H9 (cell line): Measurements from ENCODE around the gene HOXD4. TPM values are rescaled to one million over a fixed set of nuclear protein-coding genes. Genes with fewer than 3 reads are reported as not detected.

Source experiments
- DNase-seq: peaks from one replicate; pipeline ENCODE4 v3.0.0-alpha.2; 2017
- H2AFZ ChIP-seq: one replicate; pipeline ENCODE4 v1.6.1; 2013; ENCODE audit warnings: mild to moderate bottlenecking, low read length, control low read depth, moderate library complexity
- H2AK5ac ChIP-seq: 2 replicates; pipeline ENCODE4 v1.6.1; 2013; ENCODE audit warnings: low read length, control low read depth, mixed read lengths; ENCODE audit not compliant: insufficient read length
- H2BK120ac ChIP-seq: one replicate; pipeline ENCODE4 v1.6.1; 2013; ENCODE audit warnings: low read depth, mild to moderate bottlenecking, low read length, control low read depth, inconsistent platforms; ENCODE audit not compliant: poor library complexity, severe bottlenecking
- H2BK12ac ChIP-seq: 2 replicates; pipeline ENCODE4 v1.6.1; 2013; ENCODE audit warnings: low read length, control low read depth, mixed read lengths, low read depth; ENCODE audit not compliant: insufficient read length
- H2BK15ac ChIP-seq: 2 replicates; pipeline ENCODE4 v1.6.1; 2013; ENCODE audit warnings: low read depth, low read length, control low read depth
- H2BK20ac ChIP-seq: one replicate; pipeline ENCODE4 v1.6.1; 2013; ENCODE audit warnings: low read depth, mild to moderate bottlenecking, low read length, control low read depth, inconsistent platforms; ENCODE audit not compliant: poor library complexity, severe bottlenecking
- H2BK5ac ChIP-seq: 2 replicates; pipeline ENCODE4 v1.6.1; 2013; ENCODE audit warnings: low read length, control low read depth, mixed read lengths; ENCODE audit not compliant: insufficient read length
- H3K14ac ChIP-seq: 2 replicates; pipeline ENCODE4 v1.6.1; 2013; ENCODE audit warnings: low read length, control low read depth; ENCODE audit not compliant: insufficient read depth
- H3K18ac ChIP-seq: 2 replicates; pipeline ENCODE4 v1.6.1; 2013; ENCODE audit warnings: low read depth, mild to moderate bottlenecking, mixed read lengths, low read length, control low read depth; ENCODE audit not compliant: insufficient read length
- H3K23ac ChIP-seq: 2 replicates; pipeline ENCODE4 v1.6.1; 2013; ENCODE audit warnings: low read length, control low read depth, mixed read lengths, low read depth; ENCODE audit not compliant: insufficient read length
- H3K23me2 ChIP-seq: 2 replicates; pipeline ENCODE4 v1.6.1; 2013; ENCODE audit warnings: low read depth, mild to moderate bottlenecking, mixed read lengths, low read length, control low read depth; ENCODE audit not compliant: insufficient read length, poor library complexity, severe bottlenecking
- H3K27ac ChIP-seq: 2 replicates; pipeline ENCODE4 v1.5.1; 2013; ENCODE audit warnings: low read length, control low read depth, mixed read lengths, low read depth; ENCODE audit not compliant: insufficient read length
- H3K27me3 ChIP-seq: 2 replicates; pipeline ENCODE4 v1.6.1; 2013; ENCODE audit warnings: low read length, control low read depth, inconsistent platforms; ENCODE audit not compliant: insufficient read depth
- H3K4ac ChIP-seq: 2 replicates; pipeline ENCODE4 v1.6.1; 2013; ENCODE audit warnings: low read depth, mild to moderate bottlenecking, control low read depth, inconsistent platforms, low read length, moderate library complexity
- H3K4me1 ChIP-seq: 2 replicates; pipeline ENCODE4 v1.6.1; 2013; ENCODE audit warnings: low read length, control low read depth, inconsistent platforms; ENCODE audit not compliant: insufficient read depth
- H3K4me2 ChIP-seq: 2 replicates; pipeline ENCODE4 v1.6.1; 2013; ENCODE audit warnings: low read length, control low read depth, mixed read lengths; ENCODE audit not compliant: insufficient read length, insufficient read depth
- H3K56ac ChIP-seq: 2 replicates; pipeline ENCODE4 v1.6.1; 2013; ENCODE audit warnings: low read depth, mild to moderate bottlenecking, mixed read lengths, low read length, control low read depth; ENCODE audit not compliant: insufficient read length
- H3K79me1 ChIP-seq: 2 replicates; pipeline ENCODE4 v1.6.1; 2013; ENCODE audit warnings: low read depth, mild to moderate bottlenecking, moderate library complexity, low read length, control low read depth, inconsistent platforms; ENCODE audit not compliant: insufficient read depth, poor library complexity, severe bottlenecking
- H3K79me2 ChIP-seq: 2 replicates; pipeline ENCODE4 v1.6.1; 2013; ENCODE audit warnings: low read length, control low read depth, inconsistent platforms; ENCODE audit not compliant: insufficient read depth
- H3K9ac ChIP-seq: 2 replicates; pipeline ENCODE4 v1.6.1; 2013; ENCODE audit warnings: low read length, control low read depth, mixed read lengths; ENCODE audit not compliant: insufficient read length; ENCODE audit errors: extremely low read depth
- H3K9me3 ChIP-seq: one replicate; pipeline ENCODE4 v1.6.1; 2013; ENCODE audit warnings: low read depth, low read length, inconsistent platforms; ENCODE audit not compliant: control insufficient read depth
- H3T11ph ChIP-seq: one replicate; pipeline ENCODE4 v1.6.1; 2013; ENCODE audit warnings: mild to moderate bottlenecking, low read length, control low read depth, inconsistent platforms
- H4K20me1 ChIP-seq: one replicate; pipeline ENCODE4 v1.6.1; 2013; ENCODE audit not compliant: control insufficient read depth, insufficient read length, insufficient read depth
- H4K5ac ChIP-seq: 2 replicates; pipeline ENCODE4 v1.6.1; 2013; ENCODE audit warnings: low read depth, mild to moderate bottlenecking, mixed read lengths, low read length, control low read depth; ENCODE audit not compliant: insufficient read length
- H4K8ac ChIP-seq: replicated peaks from 2 replicates; pipeline ENCODE4 v1.6.1; 2013; ENCODE audit warnings: low read length, control low read depth, mixed read lengths, low read depth; ENCODE audit not compliant: insufficient read length
- H4K91ac ChIP-seq: 2 replicates; pipeline ENCODE4 v1.6.1; 2013; ENCODE audit warnings: low read depth, mild to moderate bottlenecking, moderate library complexity, mixed read lengths, low read length, control low read depth; ENCODE audit not compliant: insufficient read length
- H3K27ac Mint-ChIP-seq, 3 experiments: 2 replicates in 2 of 3; 3 replicates in 1 of 3; pipeline ENCODE4 v1.8.0; 2020 to 2021; ENCODE audit warnings: mixed read lengths in 3 of 3, mild to moderate bottlenecking in 1 of 3, moderate library complexity in 1 of 3
- H3K27me3 Mint-ChIP-seq: 2 replicates; pipeline ENCODE4 v1.8.0; 2021; ENCODE audit warnings: low read depth, mild to moderate bottlenecking, moderate library complexity, mixed read lengths
- H3K36me3 Mint-ChIP-seq, 3 experiments: 2 replicates in 2 of 3; 3 replicates in 1 of 3; pipeline ENCODE4 v1.8.0; 2020 to 2021; ENCODE audit warnings: low read depth in 3 of 3, mixed read lengths in 3 of 3; ENCODE audit not compliant: insufficient read depth in 1 of 3
- H3K4me1 Mint-ChIP-seq, 2 experiments: 2 replicates each; pipeline ENCODE4 v1.8.0; 2020; ENCODE audit warnings: mixed read lengths in 2 of 2
- H3K4me3 Mint-ChIP-seq, 2 experiments: 2 replicates in 1 of 2; 3 replicates in 1 of 2; pipeline ENCODE4 v1.8.0; 2020 to 2021; ENCODE audit warnings: mild to moderate bottlenecking in 2 of 2, mixed read lengths in 2 of 2, moderate library complexity in 1 of 2
- H3K9me3 Mint-ChIP-seq, 2 experiments: 2 replicates in 1 of 2; 3 replicates in 1 of 2; pipeline ENCODE4 v1.8.0; 2020; ENCODE audit warnings: mild to moderate bottlenecking in 2 of 2, mixed read lengths in 2 of 2, moderate library complexity in 1 of 2
- WGBS: extraction: QIAGEN DNeasy Blood & Tissue Kit; methylation state at CpG from one replicate; pipeline ENCODE4 v1.1.7; 2013; ENCODE audit warnings: missing lambda C conversion rate, low lambda C conversion rate, mixed read lengths; ENCODE audit not compliant: insufficient read length; ENCODE audit errors: extremely low coverage; 5-methylcytosine and 5-hydroxymethylcytosine counted together
- total RNA-seq: library from RNA; stranded (reverse); gene quantifications from 2 replicates; pipeline ENCODE4 v1.2.1, GENCODE V29; 2021
- TF ChIP-seq, protein P1 (sequence below): fragments of 200-600 bp; sonication (generic); conservative IDR thresholded peaks from 3 replicates; pipeline ENCODE4 v1.8.0; 2021; ENCODE audit warnings: antibody characterized with exemption, mild to moderate bottlenecking

The HOXD4 gene
- total RNA-seq, 1 experiment from 2014 or later: not detected

DNA sequence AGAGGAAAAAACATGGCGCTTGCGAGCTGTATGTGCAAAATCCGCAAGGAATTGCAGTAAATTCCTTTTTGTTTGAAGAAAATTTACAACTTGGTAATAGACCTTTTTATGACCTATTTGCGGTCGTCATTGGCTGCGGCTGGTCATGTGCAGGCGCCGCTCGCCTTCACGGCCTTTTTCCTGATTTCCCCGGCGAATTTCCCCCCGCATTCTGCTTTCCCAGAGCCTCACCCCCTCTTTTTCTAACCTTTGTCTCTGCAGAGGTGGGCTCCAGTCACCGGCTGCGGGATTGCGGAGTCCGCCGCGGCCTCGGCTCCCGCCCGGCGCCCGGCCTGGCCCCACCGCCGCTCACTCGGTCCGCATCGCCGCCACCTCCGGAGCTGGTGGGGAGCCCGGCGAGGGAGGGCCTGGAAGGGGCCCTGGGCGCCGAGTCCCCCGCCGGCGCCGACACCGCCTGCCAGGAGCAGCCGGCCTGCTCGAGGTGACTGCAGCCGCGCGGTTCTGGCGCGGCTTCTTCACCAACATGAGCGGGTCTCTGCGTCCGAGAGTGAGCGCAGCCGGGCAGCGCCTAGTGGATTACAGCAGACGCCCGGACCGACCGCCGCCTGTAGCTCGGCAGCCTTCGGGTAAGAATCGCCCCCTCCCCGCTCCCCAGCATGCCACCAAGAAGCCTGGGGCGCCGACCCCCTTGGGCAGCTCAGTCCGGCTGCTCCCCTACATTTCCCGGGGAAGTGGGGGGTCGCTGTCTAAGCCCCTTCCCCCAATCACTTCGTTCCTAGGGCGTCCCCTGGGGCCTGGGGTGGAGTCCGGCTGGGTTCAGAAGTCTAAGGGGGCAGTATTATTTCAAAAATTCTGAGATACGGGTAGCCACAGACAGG, 14.7 kb upstream of the HOXD4 start:
- no peaks in the 10 kb centered on the region; the same call in 1 of the 2 replicates for H3K4me1 ChIP-seq
- no peak overlapping the region for H3K9ac ChIP-seq
- no peak overlapping the region for H2AK5ac ChIP-seq
- H2BK15ac ChIP-seq: no peak overlapping the region
- no peak overlapping the region for H4K91ac ChIP-seq
- Mint-ChIP-seq H3K4me1 (peaks cover 2 to 11% of the 10 kb centered on the region in 2 experiments; a peak in 3 of 4 replicates), H3K9me3 (peaks cover 4 to 8% of the 10 kb centered on the region in 2 experiments; a peak in 4 of 5 replicates), H3K36me3 (no peaks in the 10 kb centered on the region), H3K27ac (no peak overlapping the region), H3K27me3 (peaks cover 98% of the 10 kb centered on the region), H3K4me3 (peak overlapping the region; percentile 47 to 81)
- H2BK12ac ChIP-seq: no peak overlapping the region
- H3K27me3 ChIP-seq: peaks cover 91% of the 10 kb centered on the region
- no peaks in the 10 kb centered on the region for H3K9me3 ChIP-seq
- TF ChIP-seq, protein P1, sequence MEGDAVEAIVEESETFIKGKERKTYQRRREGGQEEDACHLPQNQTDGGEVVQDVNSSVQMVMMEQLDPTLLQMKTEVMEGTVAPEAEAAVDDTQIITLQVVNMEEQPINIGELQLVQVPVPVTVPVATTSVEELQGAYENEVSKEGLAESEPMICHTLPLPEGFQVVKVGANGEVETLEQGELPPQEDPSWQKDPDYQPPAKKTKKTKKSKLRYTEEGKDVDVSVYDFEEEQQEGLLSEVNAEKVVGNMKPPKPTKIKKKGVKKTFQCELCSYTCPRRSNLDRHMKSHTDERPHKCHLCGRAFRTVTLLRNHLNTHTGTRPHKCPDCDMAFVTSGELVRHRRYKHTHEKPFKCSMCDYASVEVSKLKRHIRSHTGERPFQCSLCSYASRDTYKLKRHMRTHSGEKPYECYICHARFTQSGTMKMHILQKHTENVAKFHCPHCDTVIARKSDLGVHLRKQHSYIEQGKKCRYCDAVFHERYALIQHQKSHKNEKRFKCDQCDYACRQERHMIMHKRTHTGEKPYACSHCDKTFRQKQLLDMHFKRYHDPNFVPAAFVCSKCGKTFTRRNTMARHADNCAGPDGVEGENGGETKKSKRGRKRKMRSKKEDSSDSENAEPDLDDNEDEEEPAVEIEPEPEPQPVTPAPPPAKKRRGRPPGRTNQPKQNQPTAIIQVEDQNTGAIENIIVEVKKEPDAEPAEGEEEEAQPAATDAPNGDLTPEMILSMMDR: no peak
- H3K79me2 ChIP-seq: no peaks in the 10 kb centered on the region
- H3K23ac ChIP-seq: no peak overlapping the region
- no peak overlapping the region for H4K8ac ChIP-seq
- no peak overlapping the region for H2BK20ac ChIP-seq
- peaks cover 8% of the 10 kb centered on the region for H3K23me2 ChIP-seq
- H3K27ac ChIP-seq: no peak overlapping the region
- no peak overlapping the region for H2BK5ac ChIP-seq
- no peak overlapping the region for H3K4ac ChIP-seq
- H4K5ac ChIP-seq: no peak overlapping the region
- peak overlapping the region; percentile 44 for H3K4me2 ChIP-seq
- H4K20me1 ChIP-seq: no peaks in the 10 kb centered on the region
- H3T11ph ChIP-seq: no peak overlapping the region
- H3K18ac ChIP-seq: no peak overlapping the region
- no CpG with 5 or more reads among the region's 71 CpGs for WGBS
- no peak overlapping the region for H3K14ac ChIP-seq
- no peak overlapping the region for H2BK120ac ChIP-seq
- H2AFZ ChIP-seq: no peak overlapping the region
- peak; percentile 52 for DNase-seq
- H3K56ac ChIP-seq: no peak overlapping the region
- no peaks in the 10 kb centered on the region for H3K79me1 ChIP-seq
